Measurements from ENCODE around the gene IFNLR1.

Gene IFNLR1

DNA sequence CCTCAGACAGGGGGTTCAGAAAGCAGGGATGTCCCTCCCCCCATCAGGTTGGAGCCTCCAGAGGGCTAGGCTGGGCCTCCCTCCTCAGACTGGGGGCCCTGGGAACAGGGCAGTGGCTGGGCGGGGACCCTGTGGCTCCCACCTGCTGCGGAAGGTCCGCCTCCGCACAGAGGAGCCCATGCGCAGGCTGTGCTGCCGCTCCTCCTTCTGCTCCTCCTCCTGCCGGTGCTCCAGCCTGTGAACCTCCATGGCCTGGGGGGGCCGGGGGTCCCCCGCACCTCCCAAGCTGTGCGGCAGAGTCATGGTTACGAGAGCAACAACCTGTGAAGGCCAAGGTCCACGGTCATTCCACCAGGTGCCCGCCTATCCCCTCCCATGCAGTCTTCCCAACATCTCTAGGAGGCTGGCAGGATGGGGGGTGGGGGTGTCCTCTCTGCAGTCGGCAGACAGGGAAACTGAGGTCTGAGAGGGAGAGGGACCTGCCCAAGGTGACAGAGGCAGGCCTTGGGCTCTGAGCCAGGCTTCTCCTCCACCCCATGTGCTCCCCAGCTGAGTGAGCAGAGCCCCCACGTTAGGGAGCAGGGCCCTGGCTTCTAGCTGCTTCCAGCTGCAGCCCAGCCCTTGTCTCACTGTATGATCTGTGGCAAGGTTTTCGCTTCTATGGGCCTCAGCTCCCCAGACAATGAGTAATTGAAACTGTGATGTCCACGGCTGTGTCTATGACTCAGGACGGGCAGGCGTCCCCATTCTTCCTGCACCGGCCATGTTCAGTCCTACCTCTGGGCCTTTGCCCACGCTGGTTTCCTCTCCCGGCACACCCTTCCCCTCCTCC, 78.5 kb downstream of the IFNLR1 start:
- no peak overlapping the region for H3K4me3 ChIP-seq (ENCODE audit: low read depth, low read length)
- peak; percentile 92 for DNase-seq (ENCODE audit: low read depth, low spot score)

DNA sequence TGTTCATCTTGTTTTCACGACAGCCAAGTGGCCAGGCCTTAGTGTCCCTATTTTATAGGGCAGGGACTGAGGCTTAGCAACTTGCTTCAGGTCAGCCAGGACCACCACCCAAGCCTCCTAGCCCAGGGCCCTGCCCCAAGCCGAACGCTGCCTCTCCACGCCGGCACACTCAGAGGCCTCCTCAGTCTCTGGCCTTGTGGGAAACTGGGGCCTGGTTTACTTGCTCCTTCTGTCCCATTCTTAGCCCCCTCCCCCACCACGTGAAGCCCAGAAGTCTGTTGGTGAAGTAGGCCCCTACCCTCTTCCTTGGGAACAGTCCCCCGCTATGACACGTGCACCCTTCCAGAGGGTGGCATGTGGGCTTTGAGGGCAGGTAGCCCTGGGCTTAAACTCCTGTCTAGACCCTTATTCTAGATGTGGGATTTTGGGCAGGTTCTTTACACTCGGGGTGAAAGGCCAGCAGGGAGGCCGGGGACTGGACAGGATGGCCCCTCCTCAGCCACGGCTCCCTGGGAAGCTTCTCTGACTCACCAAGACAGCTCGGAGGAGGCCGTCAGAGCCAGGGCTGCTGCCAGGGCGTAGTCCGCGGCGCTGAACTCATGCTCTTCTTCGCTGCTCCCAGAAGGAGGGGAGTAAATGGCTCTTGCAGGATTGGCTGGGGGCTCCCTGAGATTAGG, 79.5 kb downstream of the IFNLR1 start:
- TF ChIP-seq, protein P1, sequence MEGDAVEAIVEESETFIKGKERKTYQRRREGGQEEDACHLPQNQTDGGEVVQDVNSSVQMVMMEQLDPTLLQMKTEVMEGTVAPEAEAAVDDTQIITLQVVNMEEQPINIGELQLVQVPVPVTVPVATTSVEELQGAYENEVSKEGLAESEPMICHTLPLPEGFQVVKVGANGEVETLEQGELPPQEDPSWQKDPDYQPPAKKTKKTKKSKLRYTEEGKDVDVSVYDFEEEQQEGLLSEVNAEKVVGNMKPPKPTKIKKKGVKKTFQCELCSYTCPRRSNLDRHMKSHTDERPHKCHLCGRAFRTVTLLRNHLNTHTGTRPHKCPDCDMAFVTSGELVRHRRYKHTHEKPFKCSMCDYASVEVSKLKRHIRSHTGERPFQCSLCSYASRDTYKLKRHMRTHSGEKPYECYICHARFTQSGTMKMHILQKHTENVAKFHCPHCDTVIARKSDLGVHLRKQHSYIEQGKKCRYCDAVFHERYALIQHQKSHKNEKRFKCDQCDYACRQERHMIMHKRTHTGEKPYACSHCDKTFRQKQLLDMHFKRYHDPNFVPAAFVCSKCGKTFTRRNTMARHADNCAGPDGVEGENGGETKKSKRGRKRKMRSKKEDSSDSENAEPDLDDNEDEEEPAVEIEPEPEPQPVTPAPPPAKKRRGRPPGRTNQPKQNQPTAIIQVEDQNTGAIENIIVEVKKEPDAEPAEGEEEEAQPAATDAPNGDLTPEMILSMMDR (IDR thresholded peaks at IDR 0.05; ENCODE audit: low read depth, low read length), result no peak
- H3K4me3 ChIP-seq (ENCODE audit: low read depth, low read length), result no peak overlapping the region
- in situ Hi-C loops (cut with HindIII; ENCODE audit: low sequenced_read_pairs), result no loop called here
- DNase-seq (ENCODE audit: low read depth, low spot score), result peak; percentile 83

More for the DNA sequence above, 78.5 kb downstream of the IFNLR1 start:
- TF ChIP-seq, protein P1 (IDR thresholded peaks at IDR 0.05; ENCODE audit: low read depth, low read length), result no peak
- in situ Hi-C loops (cut with HindIII; ENCODE audit: low sequenced_read_pairs), result no loop called here

DNA sequence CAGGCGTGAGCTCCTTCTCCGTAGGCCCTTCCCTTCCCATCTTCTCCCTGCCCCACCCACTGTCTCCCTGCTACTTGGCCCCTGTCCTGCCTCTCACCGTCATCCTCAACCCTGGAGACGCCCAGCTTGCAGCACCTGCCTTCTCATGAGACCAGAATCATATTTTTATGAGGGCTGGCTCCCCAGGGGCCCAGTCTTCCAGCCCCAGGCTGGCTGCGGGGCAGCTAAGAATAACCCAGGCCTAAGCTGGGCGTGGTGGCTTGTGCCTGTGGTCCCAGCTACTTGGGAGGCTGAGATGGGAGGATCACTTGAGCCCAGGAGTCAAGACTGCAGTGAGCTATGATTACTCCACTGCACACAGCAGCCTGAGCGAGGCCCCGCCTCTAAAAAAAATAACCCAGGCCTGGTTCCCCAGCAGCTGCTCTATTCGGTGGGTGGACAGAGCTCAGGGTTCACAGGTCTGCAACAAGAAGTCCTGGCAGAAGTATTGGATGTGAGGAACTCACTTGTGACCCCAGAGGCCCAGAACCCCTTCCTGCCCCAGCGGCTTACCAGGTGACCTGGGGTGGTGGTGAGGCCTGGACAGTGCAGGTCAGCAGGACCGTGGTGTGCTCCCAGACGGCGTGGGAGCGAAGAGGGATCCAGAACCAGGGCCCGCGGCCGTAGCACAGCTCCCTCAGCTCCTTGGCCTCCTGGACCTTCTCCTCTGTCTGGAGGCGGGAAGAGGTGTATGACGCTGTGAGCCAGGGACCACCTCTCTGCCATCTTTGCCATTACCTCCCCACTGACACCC, 81.5 kb downstream of the IFNLR1 start:
- H3K4me3 ChIP-seq (ENCODE audit: low read depth, low read length), result no peak overlapping the region
- TF ChIP-seq, protein P1 (IDR thresholded peaks at IDR 0.05; ENCODE audit: low read depth, low read length), result no peak
- DNase-seq (ENCODE audit: low read depth, low spot score), result no peak
- in situ Hi-C loops (cut with HindIII; ENCODE audit: low sequenced_read_pairs), result no loop called here

DNA sequence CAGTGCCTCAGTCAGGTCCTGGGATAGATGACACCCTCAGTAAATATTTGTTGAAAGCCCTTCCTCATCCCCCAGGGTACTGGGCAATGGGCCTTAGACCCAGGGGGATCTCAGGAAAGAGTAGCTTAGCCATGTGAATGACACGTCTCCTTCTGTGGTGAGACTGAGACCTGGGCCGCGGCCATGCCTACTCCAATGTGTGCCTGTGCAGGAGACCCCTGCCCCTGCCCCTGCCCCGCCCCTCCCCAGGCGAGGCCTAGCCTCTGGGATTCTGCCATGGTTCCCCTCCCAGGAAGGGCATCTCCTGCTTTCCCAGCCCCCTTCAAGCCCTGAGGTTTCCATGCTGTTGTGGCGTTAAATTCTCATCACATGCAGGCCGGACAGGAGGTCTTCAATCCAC, 82.2 kb downstream of the IFNLR1 start:
- TF ChIP-seq, protein P1 (IDR thresholded peaks at IDR 0.05; ENCODE audit: low read depth, low read length), result no peak
- in situ Hi-C loops (cut with HindIII; ENCODE audit: low sequenced_read_pairs), result no loop called here
- DNase-seq (ENCODE audit: low read depth, low spot score), result no peak

More for the DNA sequence above, 82.2 kb downstream of the IFNLR1 start:
- no peak overlapping the region for H3K4me3 ChIP-seq (ENCODE audit: low read depth, low read length)

Data from astrocyte of the spinal cord (primary cell).